ENCODE results near the gene TENT4B.
A peak's percentile ranks its signal among the peaks of the same experiment; 100 is the strongest.

Gene TENT4B

GRCh38 chr16:50271148-50272041 is 118.3 kb downstream of the TENT4B start:
- no peak for DNase-seq (ENCODE audit: low read depth in 2 of 2)

GRCh38 chr16:50272111-50272571 is 119.0 kb downstream of the TENT4B start:
- DNase-seq (ENCODE audit: low read depth in 2 of 2) = no peak

- DNase-seq (ENCODE audit: low read depth in 2 of 2) = no peak
Observed at GRCh38 chr16:50272687-50273381, 119.7 kb downstream of the TENT4B start.

GRCh38 chr16:50273382-50273690 is 120.2 kb downstream of the TENT4B start:
- no peak for DNase-seq (ENCODE audit: low read depth in 2 of 2)

GRCh38 chr16:50273888-50274325 is 120.8 kb downstream of the TENT4B start:
- DNase-seq (ENCODE audit: low read depth in 2 of 2) = peak in 1 of 2 donors; percentile 24

GRCh38 chr16:50274326-50275097 is 121.4 kb downstream of the TENT4B start:
- DNase-seq (ENCODE audit: low read depth in 2 of 2) = no peak

GRCh38 chr16:50275098-50275415 is 122.0 kb downstream of the TENT4B start:
- no peak for DNase-seq (ENCODE audit: low read depth in 2 of 2)

- DNase-seq (ENCODE audit: low read depth in 2 of 2) = no peak
Observed at GRCh38 chr16:50275428-50276325, 122.6 kb downstream of the TENT4B start.

GRCh38 chr16:50276326-50276640 is 123.2 kb downstream of the TENT4B start:
- DNase-seq (ENCODE audit: low read depth in 2 of 2) = no peak

- no peak for DNase-seq (ENCODE audit: low read depth in 2 of 2)
Observed at GRCh38 chr16:50276801-50277555, 123.9 kb downstream of the TENT4B start.

GRCh38 chr16:50278251-50278650 is 125.1 kb downstream of the TENT4B start:
- DNase-seq (ENCODE audit: low read depth in 2 of 2) = no peak

GRCh38 chr16:50279504-50279865 is 126.4 kb downstream of the TENT4B start:
- DNase-seq (ENCODE audit: low read depth in 2 of 2) = no peak

GRCh38 chr16:50280932-50281331 is 127.8 kb downstream of the TENT4B start:
- no peak for DNase-seq (ENCODE audit: low read depth in 2 of 2)
